ENCODE data around the gene PIMREG. TPM values are rescaled to one million over a fixed set of nuclear protein-coding genes. Genes with fewer than 3 reads are reported as not detected.

Gene PIMREG
- total RNA-seq, 1 donor = 13.1 TPM

DNA sequence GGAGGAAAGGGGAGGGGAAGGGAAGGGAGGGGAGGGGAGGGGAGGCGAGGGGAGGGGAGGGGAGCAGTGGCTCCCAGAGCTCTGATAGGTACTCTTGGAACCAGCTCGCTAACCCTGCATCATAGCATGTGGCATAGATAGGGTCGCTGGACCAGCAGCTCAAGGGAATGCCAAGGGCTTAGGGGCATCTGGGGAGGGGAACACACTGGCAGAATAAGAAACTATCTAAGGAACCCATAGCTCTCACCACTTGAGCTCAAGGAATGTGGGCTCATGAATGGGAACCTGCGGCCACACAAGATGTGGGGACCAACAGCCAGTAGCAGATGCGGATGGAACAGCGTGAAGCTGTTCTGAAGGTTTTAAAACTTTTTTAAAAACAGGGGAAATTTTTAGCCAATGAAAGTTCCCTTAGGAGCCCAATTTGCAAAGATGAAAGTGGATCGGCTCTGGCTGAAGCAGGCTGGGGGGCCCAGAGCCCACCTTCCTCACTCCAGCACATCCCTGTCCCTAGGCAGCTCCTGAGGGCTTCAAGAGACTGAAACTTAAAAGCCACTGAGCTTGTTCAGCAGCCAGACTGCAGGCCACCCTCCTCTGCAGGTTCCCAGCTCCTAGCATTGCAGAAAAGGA, 46.9 kb downstream of the PIMREG start:
- H3K4me3 ChIP-seq (ENCODE audit: low read depth, low read length) = no peak overlapping the region
- TF ChIP-seq, protein P1, sequence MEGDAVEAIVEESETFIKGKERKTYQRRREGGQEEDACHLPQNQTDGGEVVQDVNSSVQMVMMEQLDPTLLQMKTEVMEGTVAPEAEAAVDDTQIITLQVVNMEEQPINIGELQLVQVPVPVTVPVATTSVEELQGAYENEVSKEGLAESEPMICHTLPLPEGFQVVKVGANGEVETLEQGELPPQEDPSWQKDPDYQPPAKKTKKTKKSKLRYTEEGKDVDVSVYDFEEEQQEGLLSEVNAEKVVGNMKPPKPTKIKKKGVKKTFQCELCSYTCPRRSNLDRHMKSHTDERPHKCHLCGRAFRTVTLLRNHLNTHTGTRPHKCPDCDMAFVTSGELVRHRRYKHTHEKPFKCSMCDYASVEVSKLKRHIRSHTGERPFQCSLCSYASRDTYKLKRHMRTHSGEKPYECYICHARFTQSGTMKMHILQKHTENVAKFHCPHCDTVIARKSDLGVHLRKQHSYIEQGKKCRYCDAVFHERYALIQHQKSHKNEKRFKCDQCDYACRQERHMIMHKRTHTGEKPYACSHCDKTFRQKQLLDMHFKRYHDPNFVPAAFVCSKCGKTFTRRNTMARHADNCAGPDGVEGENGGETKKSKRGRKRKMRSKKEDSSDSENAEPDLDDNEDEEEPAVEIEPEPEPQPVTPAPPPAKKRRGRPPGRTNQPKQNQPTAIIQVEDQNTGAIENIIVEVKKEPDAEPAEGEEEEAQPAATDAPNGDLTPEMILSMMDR (IDR thresholded peaks at IDR 0.05; ENCODE audit: insufficient read depth, low read length) = no peak
- DNase-seq (ENCODE audit: low read depth) = no peak

DNA sequence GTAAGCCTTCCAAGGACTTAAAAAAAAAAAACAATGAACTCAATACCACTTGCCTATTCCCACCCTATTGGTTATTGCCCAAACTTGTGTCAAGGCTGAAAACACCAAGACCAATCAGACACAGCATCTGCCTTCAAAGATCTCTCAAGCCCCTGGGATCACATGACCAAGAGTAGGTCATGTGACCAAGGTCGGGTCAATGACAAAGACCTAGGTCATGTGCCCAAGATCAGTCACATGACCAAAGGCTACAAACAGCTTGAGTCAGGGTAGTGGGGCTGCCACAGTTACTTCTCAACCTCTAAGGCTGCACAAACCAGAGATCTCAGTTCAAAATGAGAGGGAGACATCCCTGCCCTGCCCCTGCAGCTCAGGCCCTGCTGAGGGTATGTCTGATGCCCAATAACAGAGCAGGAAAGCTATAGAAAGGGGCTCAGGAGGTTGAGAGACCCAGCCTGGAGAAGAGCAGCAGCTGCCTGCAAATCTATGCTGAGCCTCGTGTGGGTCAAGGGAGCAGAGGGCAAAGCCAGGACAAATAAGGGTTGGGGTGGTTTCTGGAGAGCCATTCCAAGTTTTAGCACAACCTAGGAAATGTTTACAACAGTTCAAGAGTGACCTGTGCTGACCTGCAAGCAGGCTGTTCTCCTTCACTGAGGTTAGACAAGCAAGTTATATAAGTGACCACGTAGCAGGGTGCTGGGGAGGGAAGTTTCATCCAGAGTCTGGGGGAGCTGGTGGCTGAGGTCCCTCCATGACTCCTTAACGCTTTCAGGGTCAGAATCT, 48.8 kb downstream of the PIMREG start:
- no peak for DNase-seq (ENCODE audit: low read depth)
- H3K4me3 ChIP-seq (ENCODE audit: low read depth, low read length) = no peak overlapping the region
- TF ChIP-seq, protein P1 (IDR thresholded peaks at IDR 0.05; ENCODE audit: insufficient read depth, low read length) = no peak

DNA sequence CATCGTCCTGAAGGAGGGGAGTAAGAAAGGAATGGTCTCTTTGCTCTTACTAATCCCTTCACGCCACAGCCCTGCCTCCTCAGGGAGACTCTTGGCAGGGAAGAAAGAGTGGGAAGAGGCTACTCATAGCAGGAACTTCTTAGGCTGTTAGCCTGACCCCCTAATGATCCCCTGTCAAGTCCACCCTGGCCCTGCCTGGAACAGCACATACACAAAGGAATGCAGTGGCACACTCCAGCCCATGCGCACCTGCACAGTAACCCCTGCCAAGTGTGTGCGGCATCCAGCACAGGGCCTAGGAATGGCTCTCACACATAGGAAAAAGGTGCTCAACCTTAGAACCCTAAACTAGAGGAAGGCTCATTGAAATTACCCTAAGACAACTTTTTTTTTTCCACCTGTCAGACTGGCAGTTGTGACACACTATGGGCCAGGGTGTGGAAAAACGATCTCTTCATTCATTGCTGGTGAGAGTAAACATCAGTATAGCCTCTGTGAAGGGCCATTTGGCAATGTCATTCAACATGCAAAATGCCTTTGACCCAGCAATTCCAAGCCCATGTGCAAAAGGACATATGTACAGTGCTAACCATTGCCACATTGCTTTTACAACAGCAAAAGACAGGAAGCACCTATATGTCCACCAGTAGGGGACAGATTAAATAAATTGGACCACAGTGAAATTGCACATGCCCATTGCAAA, 50.1 kb downstream of the PIMREG start:
- no peak for DNase-seq (ENCODE audit: low read depth)
- TF ChIP-seq, protein P1 (IDR thresholded peaks at IDR 0.05; ENCODE audit: insufficient read depth, low read length) = no peak
- no peak overlapping the region for H3K4me3 ChIP-seq (ENCODE audit: low read depth, low read length)

DNA sequence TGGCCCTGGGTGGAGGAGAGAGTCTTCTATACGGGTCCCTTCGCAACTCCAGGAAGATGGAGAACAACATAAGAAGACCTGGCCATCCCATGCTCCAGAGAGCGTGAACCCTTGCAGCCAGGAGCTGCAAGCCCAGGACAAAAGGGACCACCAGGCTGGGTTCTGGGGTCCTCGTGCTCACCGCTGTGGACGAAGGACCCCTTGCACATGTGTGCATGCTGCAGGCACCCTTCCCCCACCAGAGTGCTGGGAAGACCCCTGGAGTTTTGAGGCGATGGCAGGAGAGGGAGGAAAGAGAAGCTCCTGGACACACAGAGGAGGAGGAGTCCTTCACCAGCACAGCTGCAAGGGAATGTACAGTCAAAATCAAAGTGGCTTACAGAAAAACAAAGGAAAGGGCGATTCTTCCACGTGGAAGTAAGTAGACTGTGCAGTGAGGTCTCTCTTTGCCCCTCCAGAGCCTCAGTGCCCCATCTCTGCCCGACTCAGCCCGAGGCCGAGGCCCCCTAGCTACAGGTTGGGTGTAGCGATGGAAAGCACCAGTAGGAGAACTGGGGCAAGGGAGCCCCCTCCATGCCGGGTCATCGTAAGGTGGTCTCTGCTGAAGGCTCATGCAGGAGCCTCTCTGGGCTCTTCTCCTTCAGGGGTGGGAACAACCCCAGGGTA, 51.3 kb downstream of the PIMREG start:
- TF ChIP-seq, protein P1 (IDR thresholded peaks at IDR 0.05; ENCODE audit: insufficient read depth, low read length) = no peak
- H3K4me3 ChIP-seq (ENCODE audit: low read depth, low read length) = no peak overlapping the region
- no peak for DNase-seq (ENCODE audit: low read depth)

DNA sequence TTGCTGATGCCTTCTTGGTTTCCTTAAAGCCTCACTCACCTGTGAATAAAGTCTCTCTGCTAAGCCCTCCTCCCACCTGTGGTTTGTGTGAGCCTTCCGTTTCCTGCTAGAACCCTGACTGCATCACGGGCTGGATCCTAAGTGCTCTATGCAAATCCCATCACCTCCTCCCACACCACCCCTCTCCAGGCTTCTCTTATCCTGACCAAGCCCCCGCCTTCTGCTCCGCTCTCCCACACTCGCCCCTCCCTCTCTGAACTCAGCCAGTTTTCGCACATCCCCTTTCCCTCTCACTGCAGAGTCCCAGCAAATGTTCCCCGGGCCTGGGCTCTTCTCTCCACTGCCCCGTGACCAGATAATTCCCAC, 51.8 kb downstream of the PIMREG start:
- TF ChIP-seq, protein P1 (IDR thresholded peaks at IDR 0.05; ENCODE audit: insufficient read depth, low read length) = no peak
- no peak for DNase-seq (ENCODE audit: low read depth)
- no peak overlapping the region for H3K4me3 ChIP-seq (ENCODE audit: low read depth, low read length)

DNA sequence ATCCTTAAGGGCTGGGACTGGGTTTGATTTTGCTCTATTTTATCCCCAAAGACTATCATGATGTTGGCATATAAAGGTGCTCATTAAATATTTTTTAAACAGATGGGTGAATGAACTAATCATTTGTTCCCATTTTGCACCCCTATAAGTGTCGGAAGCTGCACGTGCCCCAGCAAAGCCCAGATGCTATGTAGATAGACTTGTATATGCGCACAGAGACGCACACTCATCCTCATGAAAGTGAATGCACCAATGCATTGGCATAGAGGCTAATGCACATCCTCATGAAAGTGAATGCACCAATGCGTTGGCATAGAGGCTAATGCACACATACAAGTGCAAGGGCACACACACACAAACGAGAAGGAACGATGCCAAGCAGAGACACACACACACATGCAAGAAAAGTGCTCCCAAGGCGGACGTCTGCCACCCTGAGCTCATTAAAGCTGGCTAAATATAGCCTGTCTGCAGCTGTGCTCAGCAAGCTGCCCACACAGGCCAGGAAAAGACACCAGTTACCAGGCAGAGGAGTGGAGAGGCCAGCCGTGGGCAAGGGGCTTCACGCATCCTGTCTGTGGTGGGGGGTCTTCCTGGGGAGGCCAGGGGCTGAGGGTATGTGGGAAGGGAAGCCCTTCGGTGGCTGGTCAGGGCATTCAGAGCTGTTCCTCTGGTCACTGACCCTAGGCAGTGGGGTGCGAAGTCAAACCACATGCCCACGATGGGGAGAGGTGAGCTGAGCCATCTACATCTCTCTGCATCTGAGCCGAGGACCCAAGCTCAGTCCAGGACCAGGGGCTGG, 52.6 kb downstream of the PIMREG start:
- no peak for DNase-seq (ENCODE audit: low read depth)
- H3K4me3 ChIP-seq (ENCODE audit: low read depth, low read length) = no peak overlapping the region
- TF ChIP-seq, protein P1 (IDR thresholded peaks at IDR 0.05; ENCODE audit: insufficient read depth, low read length) = no peak
